Esophagus muscularis mucosa (tissue), 4 donors: ENCODE results near the gene NAV1. TPM values are rescaled to one million over a fixed set of nuclear protein-coding genes. Genes with fewer than 3 reads are reported as not detected.

Experiments used
- DNase-seq: peaks from one replicate; pipeline ENCODE4 v3.0.0-alpha.2; 2017; ENCODE audit errors: extremely low spot score
- H3K27ac ChIP-seq, 4 donors: fragments of 200-600 bp; sonication (generic); replicated peaks in 1 of 4; 1 replicate in 3 of 4; 2 replicates in 1 of 4; pipeline ENCODE4 v1.5.1; 2016 to 2019; ENCODE audit warnings: mild to moderate bottlenecking in 1 of 4
- H3K27me3 ChIP-seq, 4 donors: fragments of 200-600 bp; sonication (generic); one replicate each; pipeline versions ENCODE4 v1.5.1 to v1.6.0; 2016 to 2019
- H3K36me3 ChIP-seq, 4 donors: fragments of 200-600 bp; sonication (generic); one replicate each; pipeline ENCODE4 v1.5.1; 2016 to 2019
- H3K4me1 ChIP-seq, 4 donors: fragments of 200-600 bp; sonication (generic); one replicate each; pipeline ENCODE4 v1.5.1; 2016 to 2019
- H3K4me3 ChIP-seq, 4 donors: fragments of 200-600 bp; sonication (generic); 1 replicate in 2 of 4; 2 replicates in 2 of 4; pipeline ENCODE4 v1.5.1; 2016 to 2019; ENCODE audit warnings: mild to moderate bottlenecking in 4 of 4, moderate library complexity in 1 of 4
- H3K9me3 ChIP-seq, 4 donors: fragments of 200-600 bp; sonication (generic); 1 replicate in 3 of 4; 2 replicates in 1 of 4; pipeline ENCODE4 v1.5.1; 2016 to 2019
- CTCF ChIP-seq, 3 experiments: fragments of 200-600 bp in 2 of 3; fragments of 450-650 bp in 1 of 3; sonication (generic) in 2 of 3; IDR thresholded peaks; one replicate each; pipeline ENCODE4 v1.5.1; 2017 to 2019; ENCODE audit warnings: antibody characterized with exemption in 3 of 3, mild to moderate bottlenecking in 2 of 3, moderate library complexity in 1 of 3
- EP300 ChIP-seq: sonication (generic); formaldehyde crosslinking; IDR thresholded peaks from one replicate; pipeline ENCODE4 v1.6.1; 2017; ENCODE audit warnings: antibody characterized with exemption
- POLR2A ChIP-seq: fragments of 450-650 bp; IDR thresholded peaks from one replicate; pipeline ENCODE4 v1.6.1; 2017; ENCODE audit warnings: antibody characterized with exemption, moderate library complexity, mild to moderate bottlenecking, low read depth
- POLR2AphosphoS5 ChIP-seq, 2 donors: sonication (generic); formaldehyde crosslinking; IDR thresholded peaks; one replicate each; pipeline ENCODE4 v1.6.1; 2017; ENCODE audit warnings: antibody characterized with exemption in 2 of 2
- WGBS: methylation state at CpG from one replicate; pipeline ENCODE4 v1.1.5; 2018; 5-methylcytosine and 5-hydroxymethylcytosine counted together
- intact Hi-C: fragments of 100-400 bp; cut with DNase I; formaldehyde crosslinking; loops from one replicate; pipeline ENCODE4 v1.15.1; 2023
- total RNA-seq, 4 donors: library from RNA; depleted of rRNA; stranded (reverse); fragments of >200 nt; gene quantifications; one replicate each; pipeline versions ENCODE4 v1.1.0 to v1.2.1, GENCODE V29; 2016

The NAV1 gene
- total RNA-seq, 4 donors from 2014 or later: 12.9 to 35.5 (median 21.9) TPM

DNA sequence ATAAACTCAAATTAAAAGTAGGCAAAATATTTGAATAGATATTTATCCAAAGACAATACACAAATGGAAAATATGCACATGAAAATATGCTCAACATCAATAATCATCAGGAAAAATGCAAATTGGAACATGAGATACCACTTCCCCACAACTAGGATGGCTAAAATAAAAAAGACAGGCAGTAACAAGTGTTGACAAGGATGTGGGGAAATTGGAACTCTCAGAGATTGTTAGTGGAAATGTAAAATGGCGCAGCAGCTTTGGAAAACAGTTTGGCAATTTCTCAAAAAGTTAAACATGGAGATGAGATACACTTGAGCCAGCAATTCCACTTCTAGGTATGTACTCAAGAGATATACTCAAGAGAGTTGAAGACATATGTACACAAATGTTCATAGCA is 48.8 kb downstream of the NAV1 start:
- no peak overlapping the region for H3K27ac ChIP-seq

More for the DNA sequence above, 48.8 kb downstream of the NAV1 start:
- Histone ChIP-seq H3K4me1 (peaks cover 19 to 43% (median 29%) of the 10 kb centered on the region in 4 donors), H3K9me3 (no peaks in the 10 kb centered on the region), H3K27me3 (no peaks in the 10 kb centered on the region), H3K36me3 (peaks cover 0 to 11% (median 4%) of the 10 kb centered on the region in 4 donors), H3K4me3 (no peak overlapping the region)
- 89% methylated on average over 1 of the region's 1 CpG for WGBS
- no peak for DNase-seq
- no peak for TF ChIP-seq CTCF (IDR thresholded peaks at IDR 0.05)
- no peak for TF ChIP-seq POLR2A
- TF ChIP-seq EP300: no peak
- no peak for TF ChIP-seq POLR2AphosphoS5 (IDR thresholded peaks at IDR 0.05)
- intact Hi-C loops: no loop called here

Other genes starting within 250 kb of the NAV1 start
- gene TNNT2, start 161.4 kb upstream of the NAV1 start, total RNA-seq: 1 to 10 TPM in 1 of 4 donors, under 1 TPM in 1, not detected in 2; 0.83 to 2.0 TPM
- gene LAD1, start 139.8 kb upstream of the NAV1 start, total RNA-seq: under 1 TPM in 1 of 4 donors, not detected in 3; 0.17 TPM
- gene TNNI1, start 117.4 kb upstream of the NAV1 start, total RNA-seq: under 1 TPM in 1 of 4 donors, not detected in 3; 0.06 TPM
- gene PHLDA3, start 69.9 kb upstream of the NAV1 start, total RNA-seq: 100 to 1,000 TPM in 2 of 4 donors, 10 to 100 TPM in 2; 63.5 to 158 (median 106) TPM
- 1,000 to 10,000 TPM; 3,645 to 7,984 (median 5,321) TPM for gene CSRP1, start 32.0 kb upstream of the NAV1 start, total RNA-seq